Karpas-422 (cell line): ENCODE measurements around the gene NPIPA5. TPM values are rescaled to one million over a fixed set of nuclear protein-coding genes. Genes with fewer than 3 reads are reported as not detected.
"Not testable (repeated sequence)": the region's sequence is repeated elsewhere in the genome, so short reads cannot be mapped to it uniquely, and the experiment has no call there.

Experiments
- DNase-seq: peaks from one replicate; pipeline ENCODE4 v3.0.0-alpha.2; 2015
- H2AFZ ChIP-seq: fragments of 200-600 bp; sonication (generic); 2 replicates; pipeline ENCODE4 v1.6.1; 2014; ENCODE audit warnings: antibody characterized with exemption, low read length, mixed read lengths
- H3K27ac ChIP-seq: fragments of 200-600 bp; sonication (generic); 2 replicates; pipeline ENCODE4 v1.5.1; 2014; ENCODE audit warnings: mild to moderate bottlenecking, low read length, moderate library complexity
- H3K27me3 ChIP-seq: fragments of 200-600 bp; sonication (generic); 2 replicates; pipeline ENCODE4 v1.6.1; 2014; ENCODE audit warnings: low read length, mixed read lengths
- H3K36me3 ChIP-seq: fragments of 200-600 bp; sonication (generic); 2 replicates; pipeline ENCODE4 v1.6.1; 2014; ENCODE audit warnings: low read length, mixed read lengths; ENCODE audit not compliant: insufficient read depth
- H3K4me1 ChIP-seq: fragments of 200-600 bp; sonication (generic); 2 replicates; pipeline ENCODE4 v1.6.1; 2014; ENCODE audit warnings: mild to moderate bottlenecking, low read length, mixed read lengths
- H3K4me2 ChIP-seq: fragments of 200-600 bp; sonication (generic); 2 replicates; pipeline ENCODE4 v1.6.1; 2014; ENCODE audit warnings: low read length, low read depth, mild to moderate bottlenecking; ENCODE audit not compliant: poor library complexity, severe bottlenecking
- H3K4me3 ChIP-seq: fragments of 200-600 bp; sonication (generic); 2 replicates; pipeline ENCODE4 v1.5.1; 2014; ENCODE audit warnings: mild to moderate bottlenecking, antibody characterized with exemption, low read length, mixed read lengths
- H3K79me2 ChIP-seq: fragments of 200-600 bp; sonication (generic); 2 replicates; pipeline ENCODE4 v1.6.1; 2014; ENCODE audit warnings: mild to moderate bottlenecking, low read length, mixed read lengths
- H3K9ac ChIP-seq: fragments of 200-600 bp; sonication (generic); 2 replicates; pipeline ENCODE4 v1.6.0; 2014; ENCODE audit warnings: low read length
- H3K9me2 ChIP-seq: fragments of 200-600 bp; sonication (generic), shearing (Covaris generic); replicated peaks from 2 replicates; pipeline ENCODE4 v1.6.0; 2014; ENCODE audit warnings: mild to moderate bottlenecking, low read length, moderate library complexity; ENCODE audit not compliant: insufficient read depth
- H3K9me3 ChIP-seq: fragments of 300-700, 200-600 bp; sonication (generic); 2 replicates; pipeline ENCODE4 v1.6.1; 2014; ENCODE audit warnings: low read length, mixed read lengths
- H4K20me1 ChIP-seq: fragments of 200-600 bp; sonication (generic); 2 replicates; pipeline ENCODE4 v1.6.1; 2014; ENCODE audit warnings: mild to moderate bottlenecking, antibody characterized with exemption, low read length, low read depth; ENCODE audit not compliant: insufficient read depth
- total RNA-seq: library from RNA; depleted of rRNA; stranded (reverse); fragments of >200 nt; shearing (Covaris generic); gene quantifications from 2 replicates; pipeline ENCODE4 v1.2.3, GENCODE V29; 2014; ENCODE audit warnings: low replicate concordance

The NPIPA5 gene
- total RNA-seq, 1 experiment from 2014 or later, result 4.1 TPM

- DNase-seq, H3K9me3 ChIP-seq, H3K36me3 ChIP-seq, H3K27ac ChIP-seq, H4K20me1 ChIP-seq, H3K4me3 ChIP-seq, H2AFZ ChIP-seq, H3K4me1 ChIP-seq, H3K79me2 ChIP-seq, H3K27me3 ChIP-seq, H3K9me2 ChIP-seq, H3K9ac ChIP-seq, H3K4me2 ChIP-seq: not testable (repeated sequence)
Measured at GRCh38 chr16:15337974-15338605, 40.0 kb downstream of the NPIPA5 start.

- not testable (repeated sequence) for H3K9me3 ChIP-seq
Measured at GRCh38 chr16:15335609-15336008, 42.5 kb downstream of the NPIPA5 start.

GRCh38 chr16:15333969-15334368 is 44.1 kb downstream of the NPIPA5 start:
- not testable (repeated sequence) for H4K20me1 ChIP-seq, H3K4me3 ChIP-seq, H3K9ac ChIP-seq, H3K27ac ChIP-seq, H2AFZ ChIP-seq, H3K27me3 ChIP-seq, H3K79me2 ChIP-seq, H3K4me1 ChIP-seq, H3K4me2 ChIP-seq, H3K36me3 ChIP-seq, H3K9me3 ChIP-seq, DNase-seq, H3K9me2 ChIP-seq

More at GRCh38 chr16:15335609-15336008, 42.5 kb downstream of the NPIPA5 start:
- not testable (repeated sequence) for H3K9ac ChIP-seq, H3K27ac ChIP-seq, H3K4me2 ChIP-seq, H3K4me3 ChIP-seq, H3K79me2 ChIP-seq, H3K36me3 ChIP-seq, H3K9me2 ChIP-seq, DNase-seq, H3K27me3 ChIP-seq, H3K4me1 ChIP-seq, H4K20me1 ChIP-seq, H2AFZ ChIP-seq

GRCh38 chr16:15330978-15331377 is 47.1 kb downstream of the NPIPA5 start:
- H3K9me2 ChIP-seq, result not testable (repeated sequence)

GRCh38 chr16:15324954-15325353 is 53.1 kb downstream of the NPIPA5 start:
- H4K20me1 ChIP-seq, H3K4me3 ChIP-seq, DNase-seq, H3K9me2 ChIP-seq, H2AFZ ChIP-seq, H3K9me3 ChIP-seq, H3K27me3 ChIP-seq, H3K4me1 ChIP-seq, H3K36me3 ChIP-seq, H3K79me2 ChIP-seq, H3K9ac ChIP-seq, H3K27ac ChIP-seq, H3K4me2 ChIP-seq: not testable (repeated sequence)

More at GRCh38 chr16:15330978-15331377, 47.1 kb downstream of the NPIPA5 start:
- not testable (repeated sequence) for H3K4me1 ChIP-seq, H3K9me3 ChIP-seq, DNase-seq, H3K4me2 ChIP-seq, H3K4me3 ChIP-seq, H3K27me3 ChIP-seq, H4K20me1 ChIP-seq, H2AFZ ChIP-seq, H3K27ac ChIP-seq, H3K9ac ChIP-seq, H3K36me3 ChIP-seq, H3K79me2 ChIP-seq

GRCh38 chr16:15323373-15323772 is 54.7 kb downstream of the NPIPA5 start:
- H3K27me3 ChIP-seq, H3K9me3 ChIP-seq, H3K27ac ChIP-seq, H3K4me1 ChIP-seq, H3K9me2 ChIP-seq, H3K9ac ChIP-seq, H2AFZ ChIP-seq, DNase-seq, H3K36me3 ChIP-seq, H3K79me2 ChIP-seq, H3K4me2 ChIP-seq, H4K20me1 ChIP-seq, H3K4me3 ChIP-seq: not testable (repeated sequence)

- H3K9me3 ChIP-seq, H3K4me2 ChIP-seq, H2AFZ ChIP-seq, H3K79me2 ChIP-seq, DNase-seq, H3K4me1 ChIP-seq, H3K4me3 ChIP-seq, H3K27ac ChIP-seq, H3K9ac ChIP-seq, H3K27me3 ChIP-seq, H3K9me2 ChIP-seq, H4K20me1 ChIP-seq, H3K36me3 ChIP-seq: not testable (repeated sequence)
Measured at GRCh38 chr16:15321221-15321620, 56.9 kb downstream of the NPIPA5 start.

GRCh38 chr16:15314562-15314961 is 63.5 kb downstream of the NPIPA5 start:
- not testable (repeated sequence) for H3K9ac ChIP-seq, H3K79me2 ChIP-seq, DNase-seq, H2AFZ ChIP-seq, H3K9me3 ChIP-seq, H3K4me1 ChIP-seq, H3K27ac ChIP-seq, H4K20me1 ChIP-seq, H3K4me2 ChIP-seq, H3K4me3 ChIP-seq, H3K9me2 ChIP-seq, H3K27me3 ChIP-seq, H3K36me3 ChIP-seq
